ENCODE results near the gene ERICH2. TPM values are rescaled to one million over a fixed set of nuclear protein-coding genes. Genes with fewer than 3 reads are reported as not detected.

The ERICH2 gene
- not detected in 2 replicates for total RNA-seq

DNA sequence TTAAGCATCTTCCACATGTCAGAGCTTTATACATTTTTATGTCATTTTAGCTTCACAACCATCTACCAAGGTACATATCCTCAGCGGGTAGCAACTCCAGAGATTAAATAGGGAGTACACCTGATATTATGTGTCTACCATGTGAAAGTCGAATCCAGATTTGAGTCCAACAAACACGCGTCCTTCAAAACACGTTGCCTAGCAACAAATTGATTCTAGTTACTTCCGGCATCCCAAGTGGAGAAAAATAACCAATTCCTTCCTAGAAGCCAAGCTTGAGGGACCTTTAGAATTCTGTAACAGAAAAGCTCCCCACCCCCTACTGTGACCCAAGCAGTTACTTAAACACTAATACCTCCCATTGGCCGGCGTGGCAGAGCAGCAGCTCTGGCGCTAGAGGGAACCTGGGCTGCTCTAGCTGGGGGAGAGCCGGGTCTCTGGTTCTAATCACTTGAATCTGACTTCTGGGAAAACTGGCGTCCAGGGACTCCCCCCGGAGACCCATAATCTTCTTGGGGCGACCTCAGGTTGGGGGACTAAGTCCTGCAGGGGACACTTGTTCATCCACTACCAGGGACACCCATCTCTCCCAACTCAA is at the start of gene ERICH2:
Gene ERICH2 (plus strand): TSS at position 371 of the 598 bp plus-strand sequence. CDS start 304 bp downstream, outside the sequence.

GRCh38 chr2:170816504-170817092 is 46.4 kb downstream of the ERICH2 start, which contains the start of gene GAD1:
Gene GAD1 (plus strand): TSS chr2:170816887. CDS start chr2:170818592, 1,705 bp downstream.

Other genes with a start within 250 kb of the ERICH2 start
- gene SP5, start 55.0 kb upstream of the ERICH2 start, total RNA-seq: 0.93 TPM in 1 of 2 replicates, not detected in the other
- gene GAD1, start 46.5 kb downstream of the ERICH2 start, total RNA-seq: not detected in 2 replicates
- gene GORASP2, start 158.9 kb downstream of the ERICH2 start, total RNA-seq: 74.0 and 86.9 TPM in 2 replicates

Data from mammary microvascular endothelial cell (primary cell).